ENCODE results near the gene IMP4.

IMP4 gene

GRCh38 chr2:130378206-130378897 lies 35.7 kb downstream of the IMP4 start:
- TF ChIP-seq CREB1 (IDR thresholded peaks at IDR 0.05; ENCODE audit: low read depth) (no peak), MAX (IDR thresholded peaks at IDR 0.05) (no peak), ZBTB7A (IDR thresholded peaks at IDR 0.05; ENCODE audit: low read depth) (no peak), FOXM1 (IDR thresholded peaks at IDR 0.05; ENCODE audit: borderline replicate concordance, low read depth) (no peak), USF1 (IDR thresholded peaks at IDR 0.05) (no peak), EGR1 (IDR thresholded peaks at IDR 0.05) (no peak), RAD21 (IDR thresholded peaks at IDR 0.05; ENCODE audit: low read depth) (no peak), YY1 (IDR thresholded peaks at IDR 0.05; ENCODE audit: low read depth) (no peak), NFIC (IDR thresholded peaks at IDR 0.05) (no peak)

- no peak for TF ChIP-seq MAX (IDR thresholded peaks at IDR 0.05)
- TF ChIP-seq TCF12 (IDR thresholded peaks at IDR 0.05; ENCODE audit: low read depth), result no peak
- TF ChIP-seq ZBTB7A (IDR thresholded peaks at IDR 0.05; ENCODE audit: low read depth), result no peak
- TF ChIP-seq CREB1 (IDR thresholded peaks at IDR 0.05; ENCODE audit: low read depth), result no peak
- no peak for TF ChIP-seq CEBPB (IDR thresholded peaks at IDR 0.05)
- no peak for TF ChIP-seq RAD21 (IDR thresholded peaks at IDR 0.05; ENCODE audit: low read depth)
- no peak for TF ChIP-seq TAF1 (IDR thresholded peaks at IDR 0.05; ENCODE audit: low read depth)
- TF ChIP-seq NFIC (IDR thresholded peaks at IDR 0.05), result no peak
- no peak for TF ChIP-seq REST (IDR thresholded peaks at IDR 0.05; ENCODE audit: low read depth)
- TF ChIP-seq USF1 (IDR thresholded peaks at IDR 0.05), result no peak
- TF ChIP-seq TEAD4 (IDR thresholded peaks at IDR 0.05), result no peak
- TF ChIP-seq FOXM1 (IDR thresholded peaks at IDR 0.05; ENCODE audit: borderline replicate concordance, low read depth), result no peak
- TF ChIP-seq EGR1 (IDR thresholded peaks at IDR 0.05), result no peak
These were observed 36.2 kb downstream of the IMP4 start for GRCh38 chr2:130378898-130379214.

GRCh38 chr2:130380096-130380934 lies 37.6 kb downstream of the IMP4 start:
- TF ChIP-seq TCF12 (IDR thresholded peaks at IDR 0.05; ENCODE audit: low read depth) (no peak), CEBPB (IDR thresholded peaks at IDR 0.05) (no peak), EP300 (IDR thresholded peaks at IDR 0.05; ENCODE audit: borderline replicate concordance) (no peak), MAX (IDR thresholded peaks at IDR 0.05) (no peak)

GRCh38 chr2:130381145-130381544 lies 38.4 kb downstream of the IMP4 start:
- no peak for TF ChIP-seq YY1 (IDR thresholded peaks at IDR 0.05; ENCODE audit: low read depth)

GRCh38 chr2:130381619-130382018 lies 38.9 kb downstream of the IMP4 start:
- TF ChIP-seq TCF12 (IDR thresholded peaks at IDR 0.05; ENCODE audit: low read depth) (no peak), EP300 (IDR thresholded peaks at IDR 0.05; ENCODE audit: borderline replicate concordance) (no peak), YY1 (IDR thresholded peaks at IDR 0.05; ENCODE audit: low read depth) (no peak), CREB1 (IDR thresholded peaks at IDR 0.05; ENCODE audit: low read depth) (no peak), ZBTB7A (IDR thresholded peaks at IDR 0.05; ENCODE audit: low read depth) (no peak), REST (IDR thresholded peaks at IDR 0.05; ENCODE audit: low read depth) (no peak), CEBPB (IDR thresholded peaks at IDR 0.05) (no peak), RAD21 (IDR thresholded peaks at IDR 0.05; ENCODE audit: low read depth) (no peak), TAF1 (IDR thresholded peaks at IDR 0.05; ENCODE audit: low read depth) (no peak), MAX (IDR thresholded peaks at IDR 0.05) (no peak), FOXM1 (IDR thresholded peaks at IDR 0.05; ENCODE audit: borderline replicate concordance, low read depth) (no peak), EGR1 (IDR thresholded peaks at IDR 0.05) (no peak), USF1 (IDR thresholded peaks at IDR 0.05) (no peak), NFIC (IDR thresholded peaks at IDR 0.05) (no peak), TEAD4 (IDR thresholded peaks at IDR 0.05) (no peak)

Data from Ishikawa (cell line).